Measurements from ENCODE around the gene THRB.

THRB gene

GRCh38 chr3:24286405-24286804 is 208.2 kb downstream of the THRB start:
- Histone ChIP-seq H3K36me3 (ENCODE audit: control insufficient read depth, insufficient read depth, low read length) (no peaks in the 10 kb centered on the region), H3K9ac (ENCODE audit: low read length) (no peak overlapping the region), H3K4me1 (ENCODE audit: control insufficient read depth, insufficient read depth, low read length) (no peaks in the 10 kb centered on the region), H3K27ac (ENCODE audit: low read depth, low read length) (no peak overlapping the region), H3K4me3 (ENCODE audit: low read depth, low read length) (no peak overlapping the region), H3K27me3 (ENCODE audit: control insufficient read depth, insufficient read depth, low read length) (no peaks in the 10 kb centered on the region), H3K9me3 (ENCODE audit: control insufficient read depth, insufficient read depth, low read depth, low read length) (peaks cover 3% of the 10 kb centered on the region; the same call in 1 of the 2 replicates)

DNA sequence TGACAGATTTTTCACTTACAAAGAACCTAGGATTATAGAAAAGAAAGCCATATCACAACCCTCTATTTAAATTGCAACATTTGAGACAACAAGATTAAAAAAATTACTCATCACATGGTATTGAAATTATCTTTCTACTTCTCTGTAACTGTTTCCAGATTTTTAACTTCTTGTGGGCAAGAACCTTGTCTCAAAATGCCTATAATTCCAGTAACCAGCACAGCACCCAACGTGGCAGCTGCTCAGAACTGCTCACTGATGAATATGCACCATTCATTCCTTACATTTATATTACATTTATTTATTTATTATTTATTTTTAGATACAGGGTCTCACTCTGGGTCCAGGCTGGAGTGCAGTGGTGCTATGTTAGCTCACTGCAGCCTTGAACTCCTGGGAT is 216.1 kb downstream of the THRB start:
- Histone ChIP-seq H3K27ac (ENCODE audit: low read depth, low read length) (no peak overlapping the region), H3K4me1 (ENCODE audit: control insufficient read depth, insufficient read depth, low read length) (no peaks in the 10 kb centered on the region), H3K27me3 (ENCODE audit: control insufficient read depth, insufficient read depth, low read length) (no peaks in the 10 kb centered on the region), H3K36me3 (ENCODE audit: control insufficient read depth, insufficient read depth, low read length) (no peaks in the 10 kb centered on the region), H3K4me3 (ENCODE audit: low read depth, low read length) (no peak overlapping the region), H3K9ac (ENCODE audit: low read length) (no peak overlapping the region), H3K9me3 (ENCODE audit: control insufficient read depth, insufficient read depth, low read depth, low read length) (no peaks in the 10 kb centered on the region)

GRCh38 chr3:24273491-24273890 is 221.2 kb downstream of the THRB start:
- Histone ChIP-seq H3K36me3 (ENCODE audit: control insufficient read depth, insufficient read depth, low read length) (no peaks in the 10 kb centered on the region), H3K4me3 (ENCODE audit: low read depth, low read length) (no peak overlapping the region), H3K27ac (ENCODE audit: low read depth, low read length) (no peak overlapping the region), H3K27me3 (ENCODE audit: control insufficient read depth, insufficient read depth, low read length) (no peaks in the 10 kb centered on the region), H3K4me1 (ENCODE audit: control insufficient read depth, insufficient read depth, low read length) (no peaks in the 10 kb centered on the region), H3K9me3 (ENCODE audit: control insufficient read depth, insufficient read depth, low read depth, low read length) (no peaks in the 10 kb centered on the region), H3K9ac (ENCODE audit: low read length) (no peak overlapping the region)

- Histone ChIP-seq H3K27ac (ENCODE audit: low read depth, low read length) (no peak overlapping the region), H3K9ac (ENCODE audit: low read length) (no peak overlapping the region), H3K36me3 (ENCODE audit: control insufficient read depth, insufficient read depth, low read length) (no peaks in the 10 kb centered on the region), H3K9me3 (ENCODE audit: control insufficient read depth, insufficient read depth, low read depth, low read length) (no peaks in the 10 kb centered on the region), H3K4me3 (ENCODE audit: low read depth, low read length) (no peak overlapping the region), H3K4me1 (ENCODE audit: control insufficient read depth, insufficient read depth, low read length) (no peaks in the 10 kb centered on the region), H3K27me3 (ENCODE audit: control insufficient read depth, insufficient read depth, low read length) (no peaks in the 10 kb centered on the region)
These were observed 221.8 kb downstream of the THRB start for GRCh38 chr3:24272875-24273274.

- Histone ChIP-seq H3K4me3 (ENCODE audit: low read depth, low read length) (no peak overlapping the region), H3K9me3 (ENCODE audit: control insufficient read depth, insufficient read depth, low read depth, low read length) (no peaks in the 10 kb centered on the region), H3K36me3 (ENCODE audit: control insufficient read depth, insufficient read depth, low read length) (no peaks in the 10 kb centered on the region), H3K27me3 (ENCODE audit: control insufficient read depth, insufficient read depth, low read length) (no peaks in the 10 kb centered on the region), H3K4me1 (ENCODE audit: control insufficient read depth, insufficient read depth, low read length) (no peaks in the 10 kb centered on the region), H3K9ac (ENCODE audit: low read length) (no peak overlapping the region), H3K27ac (ENCODE audit: low read depth, low read length) (no peak overlapping the region)
These were observed 222.2 kb downstream of the THRB start for GRCh38 chr3:24272408-24272807.

- Histone ChIP-seq H3K4me1 (ENCODE audit: control insufficient read depth, insufficient read depth, low read length) (no peaks in the 10 kb centered on the region), H3K36me3 (ENCODE audit: control insufficient read depth, insufficient read depth, low read length) (no peaks in the 10 kb centered on the region), H3K27me3 (ENCODE audit: control insufficient read depth, insufficient read depth, low read length) (no peaks in the 10 kb centered on the region), H3K27ac (ENCODE audit: low read depth, low read length) (no peak overlapping the region), H3K4me3 (ENCODE audit: low read depth, low read length) (no peak overlapping the region), H3K9me3 (ENCODE audit: control insufficient read depth, insufficient read depth, low read depth, low read length) (no peaks in the 10 kb centered on the region), H3K9ac (ENCODE audit: low read length) (no peak overlapping the region)
These were observed 223.4 kb downstream of the THRB start for GRCh38 chr3:24271228-24271627.

DNA sequence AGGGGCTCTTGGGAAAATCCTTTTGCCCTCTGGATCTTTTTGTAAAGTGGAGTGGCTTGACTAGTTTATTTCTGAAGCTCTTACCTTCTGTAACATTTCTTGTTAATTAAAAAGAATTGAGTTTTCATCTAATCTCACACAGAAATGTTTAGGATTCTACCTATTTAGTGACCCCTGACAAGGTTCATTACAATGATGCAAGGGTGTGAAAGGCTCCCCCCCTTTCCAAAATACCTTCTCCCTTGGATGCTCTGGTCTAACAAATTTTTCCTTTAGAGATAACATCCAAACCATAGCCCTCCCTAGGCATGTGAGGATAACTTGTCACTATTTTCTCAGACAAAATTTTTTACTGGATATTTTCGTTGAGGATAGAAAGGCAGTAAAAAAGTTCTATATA is 223.9 kb downstream of the THRB start:
- Histone ChIP-seq H3K4me3 (ENCODE audit: low read depth, low read length) (no peak overlapping the region), H3K9me3 (ENCODE audit: control insufficient read depth, insufficient read depth, low read depth, low read length) (no peaks in the 10 kb centered on the region), H3K9ac (ENCODE audit: low read length) (no peak overlapping the region), H3K27ac (ENCODE audit: low read depth, low read length) (no peak overlapping the region), H3K4me1 (ENCODE audit: control insufficient read depth, insufficient read depth, low read length) (no peaks in the 10 kb centered on the region), H3K27me3 (ENCODE audit: control insufficient read depth, insufficient read depth, low read length) (no peaks in the 10 kb centered on the region), H3K36me3 (ENCODE audit: control insufficient read depth, insufficient read depth, low read length) (no peaks in the 10 kb centered on the region)

- Histone ChIP-seq H3K9ac (ENCODE audit: low read length) (no peak overlapping the region), H3K27me3 (ENCODE audit: control insufficient read depth, insufficient read depth, low read length) (no peaks in the 10 kb centered on the region), H3K9me3 (ENCODE audit: control insufficient read depth, insufficient read depth, low read depth, low read length) (no peaks in the 10 kb centered on the region), H3K36me3 (ENCODE audit: control insufficient read depth, insufficient read depth, low read length) (no peaks in the 10 kb centered on the region), H3K4me3 (ENCODE audit: low read depth, low read length) (no peak overlapping the region), H3K27ac (ENCODE audit: low read depth, low read length) (no peak overlapping the region), H3K4me1 (ENCODE audit: control insufficient read depth, insufficient read depth, low read length) (no peaks in the 10 kb centered on the region)
These were observed 224.4 kb downstream of the THRB start for GRCh38 chr3:24270204-24270691.

DNA sequence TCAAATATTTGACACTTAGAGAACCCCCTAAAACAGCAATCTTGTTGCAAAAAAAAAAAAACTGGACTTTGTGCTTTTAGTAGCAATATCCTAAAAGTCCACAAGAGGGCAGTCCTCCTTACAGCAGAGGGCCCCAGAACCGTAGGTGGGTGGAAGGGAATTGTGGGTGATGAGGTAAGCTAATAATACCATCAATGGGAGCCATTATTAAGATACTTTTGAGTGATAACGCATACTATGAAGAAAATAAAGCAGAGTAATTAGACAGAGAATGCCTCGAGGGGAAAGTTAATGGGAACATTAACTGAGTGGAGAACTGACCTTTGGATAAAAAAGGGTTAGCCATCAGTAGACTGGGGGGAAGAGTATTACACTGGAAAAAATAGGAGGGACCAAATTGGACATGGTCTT is 229.9 kb downstream of the THRB start:
- H3K27ac ChIP-seq (ENCODE audit: low read depth, low read length), result no peak overlapping the region
- no peak overlapping the region for H3K9ac ChIP-seq (ENCODE audit: low read length)
- H3K36me3 ChIP-seq (ENCODE audit: control insufficient read depth, insufficient read depth, low read length), result no peaks in the 10 kb centered on the region
- 0 out of 2 replicates have a peak, but pooled peaks cover 3% of the 10 kb centered on the region for H3K9me3 ChIP-seq (ENCODE audit: control insufficient read depth, insufficient read depth, low read depth, low read length)
- no peaks in the 10 kb centered on the region for H3K27me3 ChIP-seq (ENCODE audit: control insufficient read depth, insufficient read depth, low read length)
- H3K4me3 ChIP-seq (ENCODE audit: low read depth, low read length), result no peak overlapping the region
- H3K4me1 ChIP-seq (ENCODE audit: control insufficient read depth, insufficient read depth, low read length), result no peaks in the 10 kb centered on the region

DNA sequence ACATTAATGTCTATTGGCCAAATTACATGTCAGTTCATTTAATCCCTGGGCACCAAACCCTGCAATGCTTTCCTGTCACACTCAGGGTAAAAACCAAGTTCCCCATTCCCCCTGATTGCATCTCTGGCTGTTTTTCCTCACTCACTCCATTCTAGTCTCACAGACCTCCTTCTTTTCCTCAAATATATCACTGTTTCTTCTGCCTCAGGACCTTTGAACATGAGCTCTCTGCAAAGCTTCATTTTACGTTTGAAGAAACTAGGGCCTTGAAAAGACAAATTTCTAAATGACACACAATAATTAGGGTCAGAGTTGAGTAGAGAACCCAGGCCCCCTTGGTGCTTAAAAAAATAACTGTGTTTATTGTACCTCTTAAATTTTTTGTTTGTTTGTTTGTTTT is 230.6 kb downstream of the THRB start:
- Histone ChIP-seq H3K4me1 (ENCODE audit: control insufficient read depth, insufficient read depth, low read length) (no peaks in the 10 kb centered on the region), H3K4me3 (ENCODE audit: low read depth, low read length) (no peak overlapping the region), H3K27ac (ENCODE audit: low read depth, low read length) (no peak overlapping the region), H3K36me3 (ENCODE audit: control insufficient read depth, insufficient read depth, low read length) (no peaks in the 10 kb centered on the region), H3K9ac (ENCODE audit: low read length) (no peak overlapping the region), H3K9me3 (ENCODE audit: control insufficient read depth, insufficient read depth, low read depth, low read length) (0 out of 2 replicates have a peak, but pooled peaks cover 3% of the 10 kb centered on the region), H3K27me3 (ENCODE audit: control insufficient read depth, insufficient read depth, low read length) (no peaks in the 10 kb centered on the region)

GRCh38 chr3:24263069-24263668 is 231.5 kb downstream of the THRB start:
- no peaks in the 10 kb centered on the region for H3K27me3 ChIP-seq (ENCODE audit: control insufficient read depth, insufficient read depth, low read length)
- H3K36me3 ChIP-seq (ENCODE audit: control insufficient read depth, insufficient read depth, low read length), result no peaks in the 10 kb centered on the region
- 0 out of 2 replicates have a peak, but pooled peaks cover 3% of the 10 kb centered on the region for H3K9me3 ChIP-seq (ENCODE audit: control insufficient read depth, insufficient read depth, low read depth, low read length)
- H3K4me3 ChIP-seq (ENCODE audit: low read depth, low read length), result no peak overlapping the region
- H3K9ac ChIP-seq (ENCODE audit: low read length), result no peak overlapping the region
- H3K4me1 ChIP-seq (ENCODE audit: control insufficient read depth, insufficient read depth, low read length), result no peaks in the 10 kb centered on the region
- no peak overlapping the region for H3K27ac ChIP-seq (ENCODE audit: low read depth, low read length)

Measured in HUES6 (cell line).